B cell (primary cell): ENCODE results near the gene LMBR1L.

Source experiments
- EZH2 ChIP-seq: IDR thresholded peaks from 2 replicates; pipeline ENCODE4 v1.6.1; 2012; ENCODE audit warnings: borderline replicate concordance, low read depth, mild to moderate bottlenecking, moderate library complexity, low read length; ENCODE audit not compliant: insufficient read depth, poor library complexity, severe bottlenecking
- TF ChIP-seq, protein P1 (sequence below): fragments of 200-600 bp; IDR thresholded peaks from one replicate; pipeline ENCODE4 v1.8.0; 2022; ENCODE audit warnings: antibody characterized with exemption, mild to moderate bottlenecking

DNA sequence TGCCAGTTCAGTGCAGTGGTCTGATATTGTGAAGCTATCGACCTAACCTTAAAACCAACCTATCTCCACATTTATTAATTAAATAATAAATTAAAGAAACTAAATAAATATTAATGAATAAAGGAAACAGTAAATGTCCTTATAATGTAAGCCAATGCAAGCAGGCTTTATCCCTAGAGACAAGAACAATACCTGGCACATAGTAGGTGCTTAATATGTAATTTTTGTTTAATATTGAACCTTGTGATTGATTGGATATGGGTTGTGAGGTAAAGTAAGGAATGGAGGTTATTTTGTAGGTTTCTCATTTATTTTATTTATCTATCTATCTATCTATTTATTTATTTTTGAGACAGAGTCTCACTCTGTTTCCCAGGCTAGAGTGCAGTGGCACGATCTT is 28.4 kb upstream of the LMBR1L start:
- TF ChIP-seq, protein P1, sequence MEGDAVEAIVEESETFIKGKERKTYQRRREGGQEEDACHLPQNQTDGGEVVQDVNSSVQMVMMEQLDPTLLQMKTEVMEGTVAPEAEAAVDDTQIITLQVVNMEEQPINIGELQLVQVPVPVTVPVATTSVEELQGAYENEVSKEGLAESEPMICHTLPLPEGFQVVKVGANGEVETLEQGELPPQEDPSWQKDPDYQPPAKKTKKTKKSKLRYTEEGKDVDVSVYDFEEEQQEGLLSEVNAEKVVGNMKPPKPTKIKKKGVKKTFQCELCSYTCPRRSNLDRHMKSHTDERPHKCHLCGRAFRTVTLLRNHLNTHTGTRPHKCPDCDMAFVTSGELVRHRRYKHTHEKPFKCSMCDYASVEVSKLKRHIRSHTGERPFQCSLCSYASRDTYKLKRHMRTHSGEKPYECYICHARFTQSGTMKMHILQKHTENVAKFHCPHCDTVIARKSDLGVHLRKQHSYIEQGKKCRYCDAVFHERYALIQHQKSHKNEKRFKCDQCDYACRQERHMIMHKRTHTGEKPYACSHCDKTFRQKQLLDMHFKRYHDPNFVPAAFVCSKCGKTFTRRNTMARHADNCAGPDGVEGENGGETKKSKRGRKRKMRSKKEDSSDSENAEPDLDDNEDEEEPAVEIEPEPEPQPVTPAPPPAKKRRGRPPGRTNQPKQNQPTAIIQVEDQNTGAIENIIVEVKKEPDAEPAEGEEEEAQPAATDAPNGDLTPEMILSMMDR = no peak
- TF ChIP-seq EZH2 = no peak
